ENCODE data around the gene PINLYP. TPM values are rescaled to one million over a fixed set of nuclear protein-coding genes. Genes with fewer than 3 reads are reported as not detected.

The PINLYP gene
- total and polyA plus RNA-seq, 9 of the 15 experiments (the other 6 are each of a cell fraction or from before 2014, with no cell fraction given): 1.00 to 6.7 (median 2.2) TPM

DNA sequence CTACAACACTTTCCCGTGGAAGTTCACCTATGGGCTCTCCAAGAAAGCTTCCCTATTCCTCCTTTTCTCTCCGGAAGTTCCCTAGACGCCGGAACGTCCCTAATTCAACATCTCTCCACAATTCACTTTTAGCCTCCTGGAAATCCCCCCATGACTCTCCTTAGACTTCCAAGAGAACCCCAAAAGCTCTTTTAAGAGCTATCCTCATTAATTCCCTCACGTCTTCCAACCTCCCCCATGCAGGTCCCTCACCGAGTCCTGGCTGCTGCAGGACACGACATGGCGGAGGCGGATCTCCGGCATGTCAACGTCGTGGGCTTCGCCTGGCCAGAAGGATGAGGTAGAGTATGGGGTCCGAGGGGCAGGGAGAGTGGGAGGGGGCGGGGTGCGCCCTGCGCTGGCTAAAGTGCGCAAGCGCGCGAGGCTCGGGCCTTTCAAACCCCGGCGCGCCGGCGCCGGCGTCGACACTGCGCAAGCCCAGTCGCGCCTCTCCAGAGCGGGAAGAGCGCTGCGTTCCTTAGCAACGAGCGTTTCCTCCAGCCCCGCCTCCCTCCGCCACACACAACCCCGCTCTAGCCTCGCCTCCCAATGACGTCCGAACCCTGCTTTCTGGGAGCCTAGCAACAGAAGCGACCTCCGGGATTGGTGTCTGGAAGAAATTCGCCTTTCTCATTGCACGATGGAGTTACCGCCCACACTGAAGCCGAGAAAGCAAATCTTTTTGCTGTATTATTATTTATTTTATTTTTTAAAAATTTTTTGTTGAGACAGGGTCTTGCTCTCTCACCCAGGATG is at the start of gene PINLYP, which contains the start of gene XRCC1 (continued):
- TF ChIP-seq, protein P1, sequence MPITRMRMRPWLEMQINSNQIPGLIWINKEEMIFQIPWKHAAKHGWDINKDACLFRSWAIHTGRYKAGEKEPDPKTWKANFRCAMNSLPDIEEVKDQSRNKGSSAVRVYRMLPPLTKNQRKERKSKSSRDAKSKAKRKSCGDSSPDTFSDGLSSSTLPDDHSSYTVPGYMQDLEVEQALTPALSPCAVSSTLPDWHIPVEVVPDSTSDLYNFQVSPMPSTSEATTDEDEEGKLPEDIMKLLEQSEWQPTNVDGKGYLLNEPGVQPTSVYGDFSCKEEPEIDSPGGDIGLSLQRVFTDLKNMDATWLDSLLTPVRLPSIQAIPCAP (CRISPR knock-in tag; IDR thresholded peaks at IDR 0.05; ENCODE audit: borderline replicate concordance): no peak
- peak; percentile 52; the same call in 1 of the 2 replicates for TF ChIP-seq POLR2AphosphoS5 (IDR thresholded peaks at IDR 0.05; ENCODE audit: control insufficient read depth, insufficient read depth, low read depth, low read length)
- peak in 1 of 2 experiments; percentile 90; a peak in 2 of 4 replicates for TF ChIP-seq HDAC1 (IDR thresholded peaks at IDR 0.05)
- no peak for TF ChIP-seq ELF1 (tag; IDR thresholded peaks at IDR 0.05)
- TF ChIP-seq, protein P2, sequence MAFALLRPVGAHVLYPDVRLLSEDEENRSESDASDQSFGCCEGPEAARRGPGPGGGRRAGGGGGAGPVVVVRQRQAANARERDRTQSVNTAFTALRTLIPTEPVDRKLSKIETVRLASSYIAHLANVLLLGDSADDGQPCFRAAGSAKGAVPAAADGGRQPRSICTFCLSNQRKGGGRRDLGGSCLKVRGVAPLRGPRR (CRISPR knock-in tag; IDR thresholded peaks at IDR 0.05): peak; percentile 48; the same call in 1 of the 2 replicates
- TF ChIP-seq ZBTB7A (IDR thresholded peaks at IDR 0.05; ENCODE audit: borderline replicate concordance, control insufficient read depth, low read depth, low read length): peak; percentile 69; the same call in 1 of the 2 replicates
- TF ChIP-seq NR2C2 (CRISPR knock-in tag; IDR thresholded peaks at IDR 0.05): no peak
- TF ChIP-seq NR2C2 (tag; IDR thresholded peaks at IDR 0.05): no peak
- TF ChIP-seq, protein P3, sequence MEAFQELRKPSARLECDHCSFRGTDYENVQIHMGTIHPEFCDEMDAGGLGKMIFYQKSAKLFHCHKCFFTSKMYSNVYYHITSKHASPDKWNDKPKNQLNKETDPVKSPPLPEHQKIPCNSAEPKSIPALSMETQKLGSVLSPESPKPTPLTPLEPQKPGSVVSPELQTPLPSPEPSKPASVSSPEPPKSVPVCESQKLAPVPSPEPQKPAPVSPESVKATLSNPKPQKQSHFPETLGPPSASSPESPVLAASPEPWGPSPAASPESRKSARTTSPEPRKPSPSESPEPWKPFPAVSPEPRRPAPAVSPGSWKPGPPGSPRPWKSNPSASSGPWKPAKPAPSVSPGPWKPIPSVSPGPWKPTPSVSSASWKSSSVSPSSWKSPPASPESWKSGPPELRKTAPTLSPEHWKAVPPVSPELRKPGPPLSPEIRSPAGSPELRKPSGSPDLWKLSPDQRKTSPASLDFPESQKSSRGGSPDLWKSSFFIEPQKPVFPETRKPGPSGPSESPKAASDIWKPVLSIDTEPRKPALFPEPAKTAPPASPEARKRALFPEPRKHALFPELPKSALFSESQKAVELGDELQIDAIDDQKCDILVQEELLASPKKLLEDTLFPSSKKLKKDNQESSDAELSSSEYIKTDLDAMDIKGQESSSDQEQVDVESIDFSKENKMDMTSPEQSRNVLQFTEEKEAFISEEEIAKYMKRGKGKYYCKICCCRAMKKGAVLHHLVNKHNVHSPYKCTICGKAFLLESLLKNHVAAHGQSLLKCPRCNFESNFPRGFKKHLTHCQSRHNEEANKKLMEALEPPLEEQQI (IDR thresholded peaks at IDR 0.05): no peak
- TF ChIP-seq, protein P4, sequence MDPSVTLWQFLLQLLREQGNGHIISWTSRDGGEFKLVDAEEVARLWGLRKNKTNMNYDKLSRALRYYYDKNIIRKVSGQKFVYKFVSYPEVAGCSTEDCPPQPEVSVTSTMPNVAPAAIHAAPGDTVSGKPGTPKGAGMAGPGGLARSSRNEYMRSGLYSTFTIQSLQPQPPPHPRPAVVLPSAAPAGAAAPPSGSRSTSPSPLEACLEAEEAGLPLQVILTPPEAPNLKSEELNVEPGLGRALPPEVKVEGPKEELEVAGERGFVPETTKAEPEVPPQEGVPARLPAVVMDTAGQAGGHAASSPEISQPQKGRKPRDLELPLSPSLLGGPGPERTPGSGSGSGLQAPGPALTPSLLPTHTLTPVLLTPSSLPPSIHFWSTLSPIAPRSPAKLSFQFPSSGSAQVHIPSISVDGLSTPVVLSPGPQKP (CRISPR knock-in tag; IDR thresholded peaks at IDR 0.05): no peak
- no peak for TF ChIP-seq PTBP1 (IDR thresholded peaks at IDR 0.05; ENCODE audit: low read depth, low read length)

All from K562 (cell line).